GM20000 (cell line): Measurements from ENCODE around the gene KIF1A.

Experiments used
- DNase-seq: peaks from one replicate; pipeline ENCODE4 v3.0.0; 2012; ENCODE audit warnings: low spot score
- TF ChIP-seq, protein P1 (sequence below): IDR thresholded peaks from 2 replicates; pipeline ENCODE4 v1.5.1; 2012; ENCODE audit warnings: mild to moderate bottlenecking, control low read depth; ENCODE audit errors: extremely low read depth, missing control alignments

KIF1A gene

DNA sequence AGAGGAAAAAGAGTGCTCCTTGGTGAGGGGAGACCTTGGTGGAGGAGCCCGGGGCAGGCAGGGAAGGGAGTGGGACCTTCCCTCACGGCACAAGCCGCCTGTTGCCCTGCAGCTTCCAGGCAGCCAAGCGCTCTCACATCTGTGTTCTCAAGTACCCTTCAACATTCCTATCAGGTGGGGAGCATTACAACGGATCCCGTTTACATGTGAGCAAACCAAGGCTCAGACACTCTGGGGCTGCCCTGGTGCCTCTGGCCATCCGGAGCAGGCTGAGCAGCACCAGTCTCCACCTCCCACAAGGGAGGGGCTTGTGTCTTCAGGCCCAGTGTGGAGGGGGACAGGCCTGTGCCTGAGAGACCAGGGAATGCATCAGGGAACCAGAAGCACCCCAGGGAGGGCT, 70.5 kb downstream of the KIF1A start:
- TF ChIP-seq, protein P1, sequence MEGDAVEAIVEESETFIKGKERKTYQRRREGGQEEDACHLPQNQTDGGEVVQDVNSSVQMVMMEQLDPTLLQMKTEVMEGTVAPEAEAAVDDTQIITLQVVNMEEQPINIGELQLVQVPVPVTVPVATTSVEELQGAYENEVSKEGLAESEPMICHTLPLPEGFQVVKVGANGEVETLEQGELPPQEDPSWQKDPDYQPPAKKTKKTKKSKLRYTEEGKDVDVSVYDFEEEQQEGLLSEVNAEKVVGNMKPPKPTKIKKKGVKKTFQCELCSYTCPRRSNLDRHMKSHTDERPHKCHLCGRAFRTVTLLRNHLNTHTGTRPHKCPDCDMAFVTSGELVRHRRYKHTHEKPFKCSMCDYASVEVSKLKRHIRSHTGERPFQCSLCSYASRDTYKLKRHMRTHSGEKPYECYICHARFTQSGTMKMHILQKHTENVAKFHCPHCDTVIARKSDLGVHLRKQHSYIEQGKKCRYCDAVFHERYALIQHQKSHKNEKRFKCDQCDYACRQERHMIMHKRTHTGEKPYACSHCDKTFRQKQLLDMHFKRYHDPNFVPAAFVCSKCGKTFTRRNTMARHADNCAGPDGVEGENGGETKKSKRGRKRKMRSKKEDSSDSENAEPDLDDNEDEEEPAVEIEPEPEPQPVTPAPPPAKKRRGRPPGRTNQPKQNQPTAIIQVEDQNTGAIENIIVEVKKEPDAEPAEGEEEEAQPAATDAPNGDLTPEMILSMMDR: no peak
- no peak for DNase-seq

DNA sequence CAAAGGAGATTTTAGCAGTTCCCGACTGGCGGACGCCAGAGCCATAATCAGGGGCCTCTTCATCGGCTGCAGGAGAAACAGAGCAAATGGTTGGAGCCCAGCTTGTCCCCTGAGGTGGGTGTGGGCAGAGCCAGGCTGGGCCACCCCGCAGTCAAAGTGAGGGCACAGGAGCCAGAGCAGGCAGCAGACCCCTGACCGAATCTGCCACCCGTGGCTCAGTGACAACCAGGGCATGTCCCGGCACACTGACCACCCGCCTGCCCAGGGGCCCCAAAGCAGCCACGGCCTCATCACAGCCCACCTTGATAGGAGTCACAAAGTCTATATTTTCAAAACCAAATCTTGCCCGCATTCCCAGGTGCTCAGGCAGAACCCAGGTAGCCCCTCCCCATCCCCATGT, 72.8 kb downstream of the KIF1A start:
- TF ChIP-seq, protein P1: no peak

DNA sequence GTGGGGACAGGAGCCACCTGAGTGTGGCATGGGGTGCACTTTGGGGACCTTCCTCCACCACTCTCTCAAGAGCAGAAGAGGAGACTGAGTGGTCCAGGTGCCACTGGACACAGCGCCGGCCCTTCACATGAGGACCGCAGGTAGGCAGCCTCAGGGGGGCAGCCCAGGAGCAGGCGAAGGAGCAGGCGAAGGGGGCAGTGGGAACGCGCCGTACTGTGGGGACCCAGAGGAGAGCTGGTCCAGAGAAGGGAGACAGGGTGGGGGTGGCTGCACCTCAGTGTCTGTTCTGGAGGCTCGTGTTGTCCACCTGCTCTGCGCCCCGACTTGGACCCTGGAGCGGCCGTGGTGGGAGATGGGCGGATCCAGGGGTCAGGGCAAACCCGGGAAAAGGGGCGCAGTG, 73.3 kb downstream of the KIF1A start:
- DNase-seq: no peak
- TF ChIP-seq, protein P1: no peak

More for the DNA sequence above, 72.8 kb downstream of the KIF1A start:
- no peak for DNase-seq

DNA sequence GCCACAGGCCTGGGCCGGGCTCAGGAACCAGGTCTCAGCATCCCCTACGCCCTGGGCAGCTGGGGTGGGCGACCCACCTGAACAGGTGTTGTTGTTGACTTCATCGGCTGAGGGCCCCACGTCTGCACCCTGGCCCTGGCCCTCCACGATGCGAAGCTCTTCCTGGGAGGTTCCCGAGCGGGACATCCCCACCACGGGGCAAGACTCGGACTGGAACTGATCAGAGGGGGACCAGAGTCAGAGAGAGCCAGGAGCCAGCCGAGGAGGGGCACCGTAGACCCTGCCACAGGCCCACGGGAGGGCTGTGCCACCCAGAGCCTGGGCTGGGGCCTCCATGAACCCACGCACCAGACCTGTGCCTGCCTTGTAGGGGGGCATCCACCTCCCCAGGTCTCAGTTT, 74.1 kb downstream of the KIF1A start:
- TF ChIP-seq, protein P1: no peak
- no peak for DNase-seq

DNA sequence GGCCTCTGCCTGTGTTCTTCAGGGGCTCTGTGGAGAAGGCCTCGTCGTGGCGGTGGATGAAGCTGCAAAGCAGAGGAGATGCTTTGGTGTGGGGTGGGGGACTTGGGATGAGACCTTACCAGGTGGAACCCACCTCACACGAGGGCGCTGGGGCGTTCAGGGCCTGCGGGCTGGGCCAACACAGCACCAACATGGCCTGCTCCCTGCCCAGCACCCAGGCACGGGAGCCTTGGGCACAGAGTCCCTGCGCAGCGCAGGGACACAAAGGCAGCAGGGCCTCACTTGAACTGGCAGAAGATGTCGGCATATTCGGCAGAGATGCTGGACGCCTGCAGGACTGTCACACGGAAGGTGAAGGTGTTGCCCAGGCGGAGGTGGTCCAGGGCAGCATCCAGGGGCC, 74.6 kb downstream of the KIF1A start:
- DNase-seq: no peak
- TF ChIP-seq, protein P1: no peak

DNA sequence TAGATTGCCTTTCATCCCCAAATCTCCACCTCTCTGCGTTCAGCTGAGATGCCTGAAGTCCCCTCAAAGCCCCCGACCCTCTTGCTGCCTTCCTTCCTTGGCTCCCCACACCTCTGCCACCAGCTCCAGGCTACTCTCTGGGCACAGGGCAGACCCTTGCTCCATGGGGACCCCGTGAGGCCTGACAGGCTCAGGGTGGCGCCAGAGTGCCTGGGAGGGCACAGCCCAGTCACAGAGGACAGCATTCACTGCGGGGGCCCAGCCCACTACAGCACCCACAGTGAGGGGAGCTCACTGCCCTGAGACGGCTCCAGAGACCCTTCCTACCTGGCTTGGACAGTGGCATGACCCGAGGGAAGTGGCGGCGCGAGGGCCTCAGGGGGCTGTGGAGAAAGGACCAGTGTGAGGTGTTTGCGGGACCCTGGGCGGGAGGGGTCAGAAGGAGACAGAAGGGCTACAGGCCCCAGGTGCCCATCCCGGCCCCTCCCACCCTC, 77.4 kb downstream of the KIF1A start:
- no peak for DNase-seq
- TF ChIP-seq, protein P1: no peak

DNA sequence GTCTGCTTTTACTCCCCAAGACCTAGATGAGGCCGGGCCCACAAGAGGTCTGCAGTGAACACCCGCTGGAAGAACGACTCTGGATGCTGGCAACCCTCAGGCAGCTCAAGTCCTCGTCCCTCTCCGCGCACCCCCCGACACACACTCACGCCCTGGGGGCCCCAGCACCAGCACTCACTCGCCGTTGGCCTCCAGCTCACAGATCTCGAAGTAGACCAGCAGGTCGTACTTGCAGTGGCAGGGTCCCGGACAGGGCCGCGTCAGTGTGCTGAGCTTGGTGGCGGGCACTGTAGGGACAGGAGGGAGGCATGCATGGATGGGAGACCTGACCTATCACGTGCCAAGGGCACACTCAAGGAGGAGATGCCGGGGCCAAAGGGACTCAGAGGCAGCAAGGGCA, 78.9 kb downstream of the KIF1A start:
- no peak for DNase-seq
- TF ChIP-seq, protein P1: no peak
